GM23338 (cell line): Measurements from ENCODE around the gene NUDT16L1. TPM values are rescaled to one million over a fixed set of nuclear protein-coding genes. Genes with fewer than 3 reads are reported as not detected.

Source experiments
- ATAC-seq: fragments of 200-7000 bp; cut with Tn5 transposase; 3 replicates; pipeline ENCODE4 v1.9.1; 2020
- DNase-seq: peaks from one replicate; pipeline ENCODE4 v3.0.0-alpha.2; 2015; ENCODE audit warnings: low spot score
- H2AFZ ChIP-seq: fragments of 200-600 bp; sonication (generic); 2 replicates; pipeline ENCODE4 v1.8.0; 2016; ENCODE audit warnings: antibody characterized with exemption, mild to moderate bottlenecking, moderate library complexity
- H3F3A ChIP-seq: fragments of 200-600 bp; sonication (generic); replicated peaks from 2 replicates; pipeline ENCODE4 v1.8.0; 2017; ENCODE audit warnings: antibody characterized with exemption, mixed run types, low read depth
- H3K27ac ChIP-seq: fragments of 200-600 bp; sonication (generic); 2 replicates; pipeline ENCODE4 v1.6.1; 2016; ENCODE audit warnings: low read depth
- H3K27me3 ChIP-seq: fragments of 200-600 bp; sonication (generic); 2 replicates; pipeline ENCODE4 v1.8.0; 2016; ENCODE audit warnings: mild to moderate bottlenecking, mixed run types, moderate library complexity; ENCODE audit not compliant: insufficient read depth
- H3K36me3 ChIP-seq: fragments of 200-600 bp; sonication (generic); 2 replicates; pipeline ENCODE4 v1.8.0; 2016; ENCODE audit warnings: mild to moderate bottlenecking; ENCODE audit not compliant: insufficient read depth
- H3K4me1 ChIP-seq: fragments of 200-600 bp; sonication (generic); 2 replicates; pipeline ENCODE4 v1.8.0; 2016; ENCODE audit warnings: mild to moderate bottlenecking, moderate library complexity; ENCODE audit not compliant: insufficient read depth
- H3K4me2 ChIP-seq: fragments of 200-600 bp; sonication (generic); 2 replicates; pipeline ENCODE4 v1.7.1; 2017; ENCODE audit warnings: mixed run types
- H3K4me3 ChIP-seq: fragments of 200-600 bp; sonication (generic); 2 replicates; pipeline ENCODE4 v1.6.1; 2016; ENCODE audit warnings: mixed run types
- H3K79me2 ChIP-seq: fragments of 200-600 bp; sonication (generic); replicated peaks from 2 replicates; pipeline ENCODE4 v1.8.0; 2017; ENCODE audit warnings: mild to moderate bottlenecking; ENCODE audit not compliant: insufficient read depth
- H3K9me2 ChIP-seq: fragments of 200-600 bp; sonication (generic); 2 replicates; pipeline ENCODE4 v1.8.0; 2017; ENCODE audit not compliant: insufficient read depth
- H4K20me1 ChIP-seq: fragments of 200-600 bp; sonication (generic); replicated peaks from 2 replicates; pipeline ENCODE4 v1.8.0; 2017; ENCODE audit warnings: mild to moderate bottlenecking; ENCODE audit not compliant: insufficient read depth
- H3K27ac Mint-ChIP-seq: 2 replicates; pipeline ENCODE4 v1.8.0; 2020; ENCODE audit warnings: inconsistent platforms, mild to moderate bottlenecking, moderate library complexity, mixed read lengths
- H3K27me3 Mint-ChIP-seq: 3 replicates; pipeline ENCODE4 v1.8.0; 2022; ENCODE audit warnings: low read depth, mild to moderate bottlenecking, moderate library complexity, mixed read lengths, inconsistent platforms; ENCODE audit not compliant: insufficient read depth, poor library complexity
- H3K36me3 Mint-ChIP-seq: 3 replicates; pipeline ENCODE4 v1.8.0; 2021; ENCODE audit warnings: low read depth, mild to moderate bottlenecking, inconsistent platforms, moderate library complexity, mixed read lengths
- H3K4me1 Mint-ChIP-seq: 3 replicates; pipeline ENCODE4 v1.8.0; 2020; ENCODE audit warnings: mild to moderate bottlenecking, inconsistent platforms, mixed read lengths
- H3K4me3 Mint-ChIP-seq: 3 replicates; pipeline ENCODE4 v1.8.0; 2021; ENCODE audit warnings: moderate library complexity, mild to moderate bottlenecking, inconsistent platforms, mixed read lengths
- H3K9me3 Mint-ChIP-seq: 3 replicates; pipeline ENCODE4 v1.8.0; 2020; ENCODE audit warnings: moderate library complexity, mild to moderate bottlenecking, inconsistent platforms, mixed read lengths
- CREB1 ChIP-seq: fragments of 250-450 bp; sonication (Bioruptor Pico); IDR thresholded peaks from 2 replicates; pipeline ENCODE4 v1.5.0; 2020; ENCODE audit warnings: low read depth, mild to moderate bottlenecking, moderate library complexity
- EZH2 ChIP-seq: fragments of 200-600 bp; sonication (generic); IDR thresholded peaks from one replicate; pipeline ENCODE4 v1.8.0; 2017; ENCODE audit warnings: antibody characterized with exemption, mild to moderate bottlenecking, low read depth; ENCODE audit not compliant: unreplicated experiment
- EZH2phosphoT487 ChIP-seq: fragments of 200-600 bp; sonication (generic); IDR thresholded peaks from one replicate; pipeline ENCODE4 v1.8.1; 2018; ENCODE audit warnings: antibody characterized with exemption; ENCODE audit not compliant: unreplicated experiment
- POLR2AphosphoS5 ChIP-seq: IDR thresholded peaks from 2 replicates; pipeline ENCODE4 v1.6.1; 2016; ENCODE audit warnings: antibody characterized with exemption, low read depth
- STAT1 ChIP-seq: IDR thresholded peaks from one replicate; pipeline ENCODE4 v1.6.1; 2016; ENCODE audit warnings: antibody characterized with exemption; ENCODE audit not compliant: unreplicated experiment
- ZNF114 ChIP-seq: fragments of 250-450 bp; sonication (Bioruptor Pico); IDR thresholded peaks from 2 replicates; pipeline ENCODE4 v1.5.0; 2020; ENCODE audit warnings: mild to moderate bottlenecking, moderate library complexity
- ZNF331 ChIP-seq: fragments of 250-450 bp; sonication (Bioruptor Pico); IDR thresholded peaks from 2 replicates; pipeline ENCODE4 v1.5.0; 2020; ENCODE audit warnings: low read depth, mild to moderate bottlenecking, moderate library complexity
- polyA plus RNA-seq: library from polyadenylated mRNA; unstranded; fragments of >200 nt; fragmentation: Nextera tagmentation; extraction: Ambion mirVana; gene quantifications from 2 replicates; pipeline ENCODE4 v1.2.1, GENCODE V29; 2016
- total RNA-seq: library from RNA; depleted of rRNA; stranded (reverse); fragments of >200 nt; shearing (Covaris generic); gene quantifications from 2 replicates; pipeline ENCODE4 v1.2.3, GENCODE V29; 2014
- TF ChIP-seq, protein P1 (sequence below): IDR thresholded peaks from one replicate; pipeline ENCODE4 v1.6.1; 2018; ENCODE audit warnings: antibody characterized with exemption; ENCODE audit not compliant: unreplicated experiment
- TF ChIP-seq, protein P2 (sequence below), 2 experiments: fragments of 200-600 bp in 1 of 2; sonication (generic) in 1 of 2; conservative IDR thresholded peaks; 2 replicates each; pipeline versions ENCODE4 v1.5.1 to v1.6.1; 2016 to 2017; ENCODE audit warnings: antibody characterized with exemption in 2 of 2, low read depth in 2 of 2, mild to moderate bottlenecking in 2 of 2, moderate library complexity in 1 of 2
- TF ChIP-seq, protein P3 (sequence below): IDR thresholded peaks from 2 replicates; pipeline ENCODE4 v1.6.1; 2016; ENCODE audit warnings: antibody characterized with exemption

NUDT16L1 gene
- total and polyA plus RNA-seq, 2 experiments from 2014 or later = 37.1 to 80.4 TPM

DNA sequence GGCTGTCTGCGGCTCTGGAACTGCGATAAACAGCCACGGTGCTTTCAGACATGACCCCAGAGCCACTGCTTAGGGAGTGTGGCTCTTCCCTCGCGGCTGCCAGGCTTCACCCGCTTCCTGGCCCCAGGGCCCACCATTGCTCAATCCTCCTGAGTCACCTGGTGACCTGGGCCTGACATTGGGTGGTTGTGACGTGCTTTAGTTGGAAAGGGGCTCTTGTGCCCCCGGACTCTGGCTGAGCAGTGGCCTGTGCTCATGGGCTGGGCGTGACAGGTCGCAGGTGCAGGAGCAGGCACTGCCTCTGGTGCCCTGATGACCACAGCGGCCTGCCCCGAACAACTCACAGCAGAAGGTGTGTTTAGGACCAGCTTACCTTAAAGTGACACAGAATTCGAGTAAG is 8.6 kb upstream of the NUDT16L1 start (continued):
- TF ChIP-seq, protein P1, sequence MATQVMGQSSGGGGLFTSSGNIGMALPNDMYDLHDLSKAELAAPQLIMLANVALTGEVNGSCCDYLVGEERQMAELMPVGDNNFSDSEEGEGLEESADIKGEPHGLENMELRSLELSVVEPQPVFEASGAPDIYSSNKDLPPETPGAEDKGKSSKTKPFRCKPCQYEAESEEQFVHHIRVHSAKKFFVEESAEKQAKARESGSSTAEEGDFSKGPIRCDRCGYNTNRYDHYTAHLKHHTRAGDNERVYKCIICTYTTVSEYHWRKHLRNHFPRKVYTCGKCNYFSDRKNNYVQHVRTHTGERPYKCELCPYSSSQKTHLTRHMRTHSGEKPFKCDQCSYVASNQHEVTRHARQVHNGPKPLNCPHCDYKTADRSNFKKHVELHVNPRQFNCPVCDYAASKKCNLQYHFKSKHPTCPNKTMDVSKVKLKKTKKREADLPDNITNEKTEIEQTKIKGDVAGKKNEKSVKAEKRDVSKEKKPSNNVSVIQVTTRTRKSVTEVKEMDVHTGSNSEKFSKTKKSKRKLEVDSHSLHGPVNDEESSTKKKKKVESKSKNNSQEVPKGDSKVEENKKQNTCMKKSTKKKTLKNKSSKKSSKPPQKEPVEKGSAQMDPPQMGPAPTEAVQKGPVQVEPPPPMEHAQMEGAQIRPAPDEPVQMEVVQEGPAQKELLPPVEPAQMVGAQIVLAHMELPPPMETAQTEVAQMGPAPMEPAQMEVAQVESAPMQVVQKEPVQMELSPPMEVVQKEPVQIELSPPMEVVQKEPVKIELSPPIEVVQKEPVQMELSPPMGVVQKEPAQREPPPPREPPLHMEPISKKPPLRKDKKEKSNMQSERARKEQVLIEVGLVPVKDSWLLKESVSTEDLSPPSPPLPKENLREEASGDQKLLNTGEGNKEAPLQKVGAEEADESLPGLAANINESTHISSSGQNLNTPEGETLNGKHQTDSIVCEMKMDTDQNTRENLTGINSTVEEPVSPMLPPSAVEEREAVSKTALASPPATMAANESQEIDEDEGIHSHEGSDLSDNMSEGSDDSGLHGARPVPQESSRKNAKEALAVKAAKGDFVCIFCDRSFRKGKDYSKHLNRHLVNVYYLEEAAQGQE = no peak
- TF ChIP-seq, protein P2, sequence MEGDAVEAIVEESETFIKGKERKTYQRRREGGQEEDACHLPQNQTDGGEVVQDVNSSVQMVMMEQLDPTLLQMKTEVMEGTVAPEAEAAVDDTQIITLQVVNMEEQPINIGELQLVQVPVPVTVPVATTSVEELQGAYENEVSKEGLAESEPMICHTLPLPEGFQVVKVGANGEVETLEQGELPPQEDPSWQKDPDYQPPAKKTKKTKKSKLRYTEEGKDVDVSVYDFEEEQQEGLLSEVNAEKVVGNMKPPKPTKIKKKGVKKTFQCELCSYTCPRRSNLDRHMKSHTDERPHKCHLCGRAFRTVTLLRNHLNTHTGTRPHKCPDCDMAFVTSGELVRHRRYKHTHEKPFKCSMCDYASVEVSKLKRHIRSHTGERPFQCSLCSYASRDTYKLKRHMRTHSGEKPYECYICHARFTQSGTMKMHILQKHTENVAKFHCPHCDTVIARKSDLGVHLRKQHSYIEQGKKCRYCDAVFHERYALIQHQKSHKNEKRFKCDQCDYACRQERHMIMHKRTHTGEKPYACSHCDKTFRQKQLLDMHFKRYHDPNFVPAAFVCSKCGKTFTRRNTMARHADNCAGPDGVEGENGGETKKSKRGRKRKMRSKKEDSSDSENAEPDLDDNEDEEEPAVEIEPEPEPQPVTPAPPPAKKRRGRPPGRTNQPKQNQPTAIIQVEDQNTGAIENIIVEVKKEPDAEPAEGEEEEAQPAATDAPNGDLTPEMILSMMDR (conservative IDR thresholded peaks at IDR 0.05; ENCODE audit: low read depth in 2 of 2) = no peak
- TF ChIP-seq, protein P3, sequence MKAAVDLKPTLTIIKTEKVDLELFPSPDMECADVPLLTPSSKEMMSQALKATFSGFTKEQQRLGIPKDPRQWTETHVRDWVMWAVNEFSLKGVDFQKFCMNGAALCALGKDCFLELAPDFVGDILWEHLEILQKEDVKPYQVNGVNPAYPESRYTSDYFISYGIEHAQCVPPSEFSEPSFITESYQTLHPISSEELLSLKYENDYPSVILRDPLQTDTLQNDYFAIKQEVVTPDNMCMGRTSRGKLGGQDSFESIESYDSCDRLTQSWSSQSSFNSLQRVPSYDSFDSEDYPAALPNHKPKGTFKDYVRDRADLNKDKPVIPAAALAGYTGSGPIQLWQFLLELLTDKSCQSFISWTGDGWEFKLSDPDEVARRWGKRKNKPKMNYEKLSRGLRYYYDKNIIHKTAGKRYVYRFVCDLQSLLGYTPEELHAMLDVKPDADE = no peak
- no peak for TF ChIP-seq POLR2AphosphoS5
- no peak for TF ChIP-seq ZNF331 (CRISPR knock-in tag)
- no peak for TF ChIP-seq ZNF114 (CRISPR knock-in tag)
- no peak for TF ChIP-seq CREB1 (CRISPR knock-in tag)
- TF ChIP-seq EZH2 = no peak
- no peak for TF ChIP-seq STAT1

DNA sequence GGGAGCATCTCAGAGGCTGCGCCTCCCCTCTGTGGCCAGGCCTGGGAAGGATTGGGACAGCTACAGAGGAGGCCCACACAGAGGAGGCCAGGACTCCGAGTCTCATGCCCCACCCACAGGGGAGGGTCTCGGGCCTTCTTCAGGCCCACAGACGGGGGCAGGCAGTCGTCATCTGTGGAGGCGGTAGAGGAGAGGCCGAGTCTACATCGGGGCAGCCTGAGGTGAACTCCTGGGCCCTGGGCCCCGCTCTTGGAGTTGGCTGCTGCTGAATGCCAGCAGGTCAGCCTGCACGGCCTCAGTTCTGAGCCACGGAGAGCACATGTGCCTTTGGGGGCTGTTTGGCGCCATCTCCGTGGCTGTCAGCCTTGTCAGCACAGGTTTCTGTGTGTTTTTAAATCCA is 8.1 kb upstream of the NUDT16L1 start:
- Histone ChIP-seq H3K9me2 (no peaks in the 10 kb centered on the region), H3F3A (no peaks in the 10 kb centered on the region), H3K36me3 (no peaks in the 10 kb centered on the region), H4K20me1 (no peaks in the 10 kb centered on the region), H3K4me1 (no peaks in the 10 kb centered on the region), H3K27me3 (no peaks in the 10 kb centered on the region), H3K27ac (no peak overlapping the region), H3K4me3 (no peak overlapping the region), H3K4me2 (no peak overlapping the region), H3K79me2 (no peaks in the 10 kb centered on the region), H2AFZ (no peak overlapping the region)
- H3K27ac Mint-ChIP-seq = no peak overlapping the region
- DNase-seq (no peak), ATAC-seq (no peak)
- H3K36me3 Mint-ChIP-seq = peaks cover 13% of the 10 kb centered on the region; the same call in 2 of the 3 replicates
- no peaks in the 10 kb centered on the region for H3K4me1 Mint-ChIP-seq
- no peak overlapping the region for H3K4me3 Mint-ChIP-seq
- H3K9me3 Mint-ChIP-seq = no peaks in the 10 kb centered on the region
- peaks cover 11% of the 10 kb centered on the region for H3K27me3 Mint-ChIP-seq
- TF ChIP-seq EZH2 (no peak), EZH2phosphoT487 (no peak), CREB1 (CRISPR knock-in tag) (no peak), ZNF114 (CRISPR knock-in tag) (no peak)
- TF ChIP-seq, protein P2 (conservative IDR thresholded peaks at IDR 0.05; ENCODE audit: low read depth in 2 of 2) = no peak
